Measurements from ENCODE around the gene MED23. TPM values are rescaled to one million over a fixed set of nuclear protein-coding genes. Genes with fewer than 3 reads are reported as not detected.
A peak's percentile ranks its signal among the peaks of the same experiment; 100 is the strongest.

The MED23 gene
- total RNA-seq, 6 experiments from 2014 or later: 8.8 to 13.8 (median 11.0) TPM

GRCh38 chr6:131640576-131640975 is 12.5 kb upstream of the MED23 start:
- H3K4me3 ChIP-seq: no peak overlapping the region
- no peak overlapping the region for H3K27ac ChIP-seq
- H3K36me3 ChIP-seq: no peaks in the 10 kb centered on the region
- no peaks in the 10 kb centered on the region for H3K27me3 ChIP-seq
- no peak for TF ChIP-seq CTCF (IDR thresholded peaks at IDR 0.05)
- TF ChIP-seq POLR2A (IDR thresholded peaks at IDR 0.05): no peak
- 84% methylated on average over 3 of the region's 3 CpGs for WGBS (ENCODE audit: insufficient coverage, low coverage, low lambda C conversion rate, missing lambda C conversion rate)
- no peak for DNase-seq
- peaks cover 0 to 6% (median 0%) of the 10 kb centered on the region in 4 donors for H3K4me1 ChIP-seq
- intact Hi-C loops (cut with DNase I): no loop called here
- no peak for ATAC-seq
- no peaks in the 10 kb centered on the region for H3K9me3 ChIP-seq

GRCh38 chr6:131640100-131640499 is 12.1 kb upstream of the MED23 start:
- WGBS (ENCODE audit: insufficient coverage, low coverage, low lambda C conversion rate, missing lambda C conversion rate): 63% methylated on average over 2 of the region's 2 CpGs
- Histone ChIP-seq H3K27me3 (no peaks in the 10 kb centered on the region), H3K9me3 (no peaks in the 10 kb centered on the region), H3K36me3 (no peaks in the 10 kb centered on the region), H3K4me1 (peaks cover 0 to 6% (median 0%) of the 10 kb centered on the region in 4 donors), H3K4me3 (no peak overlapping the region), H3K27ac (no peak overlapping the region)
- intact Hi-C loops (cut with DNase I): no loop called here
- no peak for TF ChIP-seq POLR2A (IDR thresholded peaks at IDR 0.05)
- ATAC-seq (no peak), DNase-seq (no peak)

- DNase-seq (no peak), ATAC-seq (no peak)
- no peaks in the 10 kb centered on the region for H3K27me3 ChIP-seq
- peaks cover 0 to 6% (median 0%) of the 10 kb centered on the region in 4 donors for H3K4me1 ChIP-seq
- H3K4me3 ChIP-seq: no peak overlapping the region
- no peak overlapping the region for H3K27ac ChIP-seq
- H3K36me3 ChIP-seq: no peaks in the 10 kb centered on the region
- intact Hi-C loops (cut with DNase I): no loop called here
- TF ChIP-seq CTCF (IDR thresholded peaks at IDR 0.05): no peak
- TF ChIP-seq POLR2A (IDR thresholded peaks at IDR 0.05): no peak
- H3K9me3 ChIP-seq: no peaks in the 10 kb centered on the region
- WGBS (ENCODE audit: insufficient coverage, low coverage, low lambda C conversion rate, missing lambda C conversion rate): 75% methylated on average over 2 of the region's 2 CpGs
Measured at GRCh38 chr6:131638013-131638412, 10.0 kb upstream of the MED23 start.

- no peaks in the 10 kb centered on the region for H3K27me3 ChIP-seq
- no peaks in the 10 kb centered on the region for H3K9me3 ChIP-seq
- no peaks in the 10 kb centered on the region for H3K36me3 ChIP-seq
- peak within 1 kb of the TSS in 1 of 3 donors; percentile 17 for H3K4me3 ChIP-seq
- peak; percentile 59 for TF ChIP-seq POLR2A (IDR thresholded peaks at IDR 0.05)
- TF ChIP-seq CTCF (IDR thresholded peaks at IDR 0.05): no peak
- intact Hi-C loops (cut with DNase I): no loop called here
- H3K4me1 ChIP-seq: peaks cover 0 to 6% (median 0%) of the 10 kb centered on the region in 4 donors
- 44% methylated on average over 10 of the region's 10 CpGs for WGBS (ENCODE audit: insufficient coverage, low coverage, low lambda C conversion rate, missing lambda C conversion rate)
- no peak for DNase-seq
- peak within 1 kb of the TSS in 2 of 3 donors; percentile 47 to 67 for H3K27ac ChIP-seq
- ATAC-seq: peak; percentile 91 to 93 (median 92)
Measured at GRCh38 chr6:131636880-131637792, 9.1 kb upstream of the MED23 start, which contains the start of gene ENPP3. ENPP3 (plus strand) TSS chr6:131637302; CDS start chr6:131637385, 83 bp downstream.
